NCI-H1105 (cell line): Measurements from ENCODE around the gene ZNF35.
"Not testable (repeated sequence)": the region's sequence is repeated elsewhere in the genome, so short reads cannot be mapped to it uniquely, and the experiment has no call there.

Source experiments
- DNase-seq: peaks from one replicate; lab custom pipeline; 2025; lab: John Stamatoyannopoulos, UW

Gene ZNF35

GRCh38 chr3:44648564-44649229 lies at the start of gene ZNF35:
ZNF35 (plus strand) TSS chr3:44648732; CDS start chr3:44651068, 2,336 bp downstream.
- peak; percentile 58 for DNase-seq

DNA sequence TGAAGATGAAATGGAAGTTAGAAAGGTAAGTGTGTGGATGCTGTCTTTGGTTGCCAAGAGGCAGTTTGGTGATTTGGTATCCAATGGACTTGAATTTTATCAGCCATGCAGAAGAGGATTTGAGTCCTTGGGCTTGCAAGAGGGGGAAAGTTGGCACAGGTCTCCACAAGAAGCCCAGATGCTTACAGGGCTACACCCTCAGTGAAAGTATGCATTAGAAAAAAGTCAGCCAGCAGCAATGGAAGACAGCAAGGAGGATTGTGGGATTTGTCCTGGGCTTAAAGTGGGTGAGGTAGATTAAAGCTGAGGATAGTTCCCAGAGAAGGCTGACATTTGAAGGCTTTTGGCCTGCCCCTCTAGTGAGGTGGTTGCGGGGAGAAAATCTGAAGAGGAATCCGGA lies 46.8 kb upstream of the ZNF35 start:
- no peak for DNase-seq

GRCh38 chr3:44612678-44613077 lies 35.9 kb upstream of the ZNF35 start:
- DNase-seq, result no peak

GRCh38 chr3:44624749-44625480 lies 23.6 kb upstream of the ZNF35 start, which contains the start of gene ZNF197:
ZNF197 (plus strand) TSS chr3:44625036; CDS start chr3:44629155, 4,119 bp downstream.
- DNase-seq, result peak; percentile 80

GRCh38 chr3:44628716-44629115 lies 19.8 kb upstream of the ZNF35 start:
- no peak for DNase-seq

GRCh38 chr3:44632193-44632592 lies 16.3 kb upstream of the ZNF35 start:
- no peak for DNase-seq

GRCh38 chr3:44642337-44642736 lies 6.2 kb upstream of the ZNF35 start:
- no peak for DNase-seq

DNA sequence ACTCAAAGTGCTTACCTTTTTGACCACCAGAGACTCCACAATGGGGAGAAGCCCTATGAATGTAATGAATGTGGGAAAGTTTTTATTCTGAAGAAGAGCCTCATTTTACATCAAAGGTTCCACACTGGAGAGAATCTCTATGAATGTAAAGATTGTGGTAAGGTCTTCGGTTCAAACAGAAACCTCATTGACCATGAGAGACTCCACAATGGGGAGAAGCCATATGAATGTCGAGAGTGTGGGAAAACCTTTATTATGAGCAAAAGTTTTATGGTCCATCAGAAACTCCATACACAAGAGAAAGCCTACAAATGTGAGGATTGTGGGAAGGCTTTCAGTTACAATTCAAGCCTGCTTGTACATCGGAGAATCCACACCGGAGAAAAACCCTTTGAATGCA lies 5.5 kb upstream of the ZNF35 start:
- DNase-seq, result no peak

DNA sequence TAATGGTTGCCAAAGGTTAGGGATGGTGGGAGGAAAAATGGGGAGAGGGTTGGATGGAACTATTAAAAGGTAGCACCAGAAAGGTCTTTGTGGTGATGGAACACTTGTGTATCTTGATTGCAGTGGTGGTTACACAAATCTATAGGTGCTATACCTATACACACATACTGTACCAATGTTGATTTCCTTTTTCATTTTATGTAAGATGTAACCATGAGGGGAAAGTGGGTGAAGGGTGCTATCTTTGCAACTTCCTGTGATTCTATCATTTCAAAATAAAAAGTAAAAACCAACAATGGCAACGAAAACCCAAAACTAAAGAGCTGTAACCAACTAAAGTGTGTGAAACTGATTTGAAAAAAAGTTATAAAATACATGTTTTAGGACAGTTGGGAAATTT lies 761 bp upstream of the ZNF35 start:
- no peak for DNase-seq

DNA sequence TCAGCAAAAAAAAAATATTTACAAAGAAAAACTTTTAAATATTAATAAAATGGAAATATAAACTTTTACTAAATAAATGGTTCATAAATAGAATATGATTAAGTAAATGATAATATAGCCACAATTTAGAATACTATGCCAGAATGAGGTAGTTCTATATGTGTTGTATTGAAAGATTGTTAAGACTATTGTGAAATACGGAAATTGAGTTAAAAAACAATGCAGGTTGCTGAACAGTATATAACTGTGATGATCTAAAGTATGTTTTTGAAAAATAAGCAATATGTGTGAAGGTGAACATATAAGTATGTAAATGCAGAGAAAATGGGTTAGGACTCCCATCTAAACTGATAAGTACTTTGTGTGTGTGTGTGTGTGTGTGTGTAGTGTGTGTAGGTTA lies 1.2 kb downstream of the ZNF35 start:
- no peak for DNase-seq

GRCh38 chr3:44654039-44654438 lies 5.5 kb downstream of the ZNF35 start:
- DNase-seq, result no peak

DNA sequence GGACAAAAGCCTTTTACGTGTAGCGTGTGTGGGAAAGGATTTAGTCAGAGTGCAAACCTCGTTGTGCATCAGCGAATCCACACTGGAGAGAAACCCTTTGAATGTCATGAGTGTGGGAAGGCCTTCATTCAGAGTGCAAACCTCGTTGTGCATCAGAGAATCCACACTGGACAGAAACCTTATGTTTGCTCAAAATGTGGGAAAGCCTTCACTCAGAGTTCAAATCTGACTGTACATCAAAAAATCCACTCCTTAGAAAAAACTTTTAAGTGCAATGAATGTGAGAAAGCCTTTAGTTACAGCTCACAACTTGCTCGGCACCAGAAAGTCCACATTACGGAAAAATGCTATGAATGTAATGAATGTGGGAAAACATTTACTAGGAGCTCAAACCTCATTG lies 10.5 kb downstream of the ZNF35 start:
- DNase-seq, result no peak

DNA sequence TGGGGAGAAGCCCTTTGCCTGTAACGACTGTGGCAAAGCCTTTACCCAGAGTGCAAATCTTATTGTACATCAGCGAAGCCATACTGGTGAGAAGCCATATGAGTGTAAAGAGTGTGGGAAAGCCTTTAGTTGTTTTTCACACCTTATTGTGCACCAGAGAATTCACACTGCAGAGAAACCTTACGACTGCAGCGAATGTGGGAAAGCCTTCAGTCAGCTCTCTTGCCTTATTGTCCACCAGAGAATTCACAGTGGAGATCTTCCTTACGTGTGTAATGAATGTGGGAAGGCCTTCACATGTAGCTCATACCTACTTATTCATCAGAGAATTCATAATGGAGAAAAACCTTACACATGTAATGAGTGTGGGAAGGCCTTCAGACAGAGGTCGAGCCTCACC lies 10.9 kb downstream of the ZNF35 start:
- DNase-seq, result no peak

GRCh38 chr3:44661189-44661588 lies 12.7 kb downstream of the ZNF35 start:
- no peak for DNase-seq

- DNase-seq, result no peak
Observed at GRCh38 chr3:44665173-44665572, 16.6 kb downstream of the ZNF35 start.

DNA sequence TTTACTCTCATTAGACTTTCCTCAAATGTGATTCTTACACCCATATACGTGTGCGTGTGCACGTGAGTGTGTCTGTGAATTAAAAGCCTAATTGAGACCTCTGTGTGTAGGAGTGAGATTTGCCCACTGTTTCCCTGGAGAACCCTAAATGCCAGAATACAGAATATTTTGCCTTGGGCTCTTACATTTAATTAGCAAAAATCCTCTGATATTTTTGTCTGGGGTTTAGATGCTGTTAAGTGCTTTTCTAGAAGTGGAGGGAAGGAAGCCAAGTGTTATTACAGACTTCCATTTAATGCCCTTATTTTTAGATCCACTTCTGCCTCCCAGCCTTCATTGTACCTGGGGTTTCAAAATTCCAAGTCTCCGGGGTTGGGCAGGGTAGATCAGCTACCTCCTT lies 17.8 kb downstream of the ZNF35 start:
- DNase-seq, result no peak

GRCh38 chr3:44669760-44670159 lies 21.2 kb downstream of the ZNF35 start:
- DNase-seq, result no peak

DNA sequence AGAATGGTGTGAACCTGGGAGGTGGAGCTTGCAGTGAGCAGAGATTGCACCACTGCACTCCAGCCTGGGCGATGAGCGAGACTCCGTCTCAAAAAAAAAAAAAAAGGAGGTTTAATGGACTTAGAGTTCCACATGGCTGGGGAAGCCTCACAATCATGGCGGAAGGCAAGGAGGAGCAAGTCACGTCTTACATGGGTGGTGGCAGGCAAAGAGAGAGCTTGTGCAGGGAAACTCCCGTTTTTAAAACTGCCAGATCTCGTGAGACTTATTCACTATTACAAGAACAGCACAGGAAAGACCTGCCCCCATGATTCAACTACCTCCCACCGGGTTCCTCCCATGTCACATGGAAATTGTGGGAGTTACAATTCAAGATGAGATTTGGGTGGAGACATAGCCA lies 24.9 kb downstream of the ZNF35 start:
- not testable (repeated sequence) for DNase-seq

- no peak for DNase-seq
Observed at GRCh38 chr3:44674211-44674610, 25.7 kb downstream of the ZNF35 start.

DNA sequence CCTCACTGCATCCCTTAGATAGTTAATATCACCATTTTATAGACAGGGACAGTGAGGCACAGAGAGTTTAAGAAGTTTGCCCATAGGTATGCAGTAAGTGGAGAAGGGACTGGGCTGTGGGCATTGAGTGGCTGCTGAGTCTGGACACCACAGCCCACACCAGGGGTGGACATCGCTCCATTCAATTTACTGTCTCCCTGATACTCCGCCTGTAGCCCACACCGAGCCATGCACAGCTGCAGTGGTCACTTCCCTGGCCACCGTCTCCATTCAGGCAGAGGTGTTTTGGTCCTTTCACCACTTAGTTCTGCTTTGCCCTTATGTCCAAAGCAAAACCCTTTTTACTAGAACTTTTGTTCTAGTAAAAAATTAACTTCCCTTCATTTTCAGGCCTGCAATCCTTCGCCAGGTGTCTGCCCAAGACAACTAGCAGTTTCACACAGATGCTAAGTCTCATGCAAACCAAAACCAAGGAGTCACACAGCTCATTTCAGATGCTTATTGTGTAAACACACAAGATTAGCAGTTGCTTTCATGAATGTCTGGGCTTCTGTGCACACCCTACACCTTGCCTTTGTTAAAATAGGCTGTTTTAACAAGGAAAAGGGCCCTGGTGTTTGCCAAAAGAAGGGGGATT lies 30.1 kb downstream of the ZNF35 start:
- DNase-seq, result no peak

DNA sequence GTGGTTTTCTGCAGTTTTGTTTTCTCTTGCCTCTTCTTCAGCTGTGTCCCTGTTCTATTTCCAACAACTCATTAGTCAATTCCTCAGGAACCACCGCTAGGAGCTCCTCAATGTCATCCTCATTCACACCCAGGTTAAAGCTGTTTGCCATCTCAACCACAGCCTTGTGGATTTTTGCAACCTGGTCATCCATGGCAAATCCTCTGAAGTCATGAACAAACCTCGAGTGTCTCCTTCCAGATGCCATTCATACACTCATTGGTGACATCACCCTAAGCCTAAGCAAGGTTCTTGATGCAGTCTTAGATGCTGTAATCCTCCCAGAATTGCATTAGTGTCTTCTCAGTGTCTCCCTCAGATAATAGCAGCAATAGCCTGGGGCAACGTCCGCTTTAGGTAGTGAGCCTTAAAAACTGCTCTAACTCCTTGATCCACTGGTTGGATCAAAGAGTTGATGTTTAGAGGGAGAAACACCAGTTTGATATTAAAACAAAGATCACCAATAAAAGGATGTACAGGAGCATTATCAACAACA lies 32.5 kb downstream of the ZNF35 start:
- DNase-seq, result no peak

DNA sequence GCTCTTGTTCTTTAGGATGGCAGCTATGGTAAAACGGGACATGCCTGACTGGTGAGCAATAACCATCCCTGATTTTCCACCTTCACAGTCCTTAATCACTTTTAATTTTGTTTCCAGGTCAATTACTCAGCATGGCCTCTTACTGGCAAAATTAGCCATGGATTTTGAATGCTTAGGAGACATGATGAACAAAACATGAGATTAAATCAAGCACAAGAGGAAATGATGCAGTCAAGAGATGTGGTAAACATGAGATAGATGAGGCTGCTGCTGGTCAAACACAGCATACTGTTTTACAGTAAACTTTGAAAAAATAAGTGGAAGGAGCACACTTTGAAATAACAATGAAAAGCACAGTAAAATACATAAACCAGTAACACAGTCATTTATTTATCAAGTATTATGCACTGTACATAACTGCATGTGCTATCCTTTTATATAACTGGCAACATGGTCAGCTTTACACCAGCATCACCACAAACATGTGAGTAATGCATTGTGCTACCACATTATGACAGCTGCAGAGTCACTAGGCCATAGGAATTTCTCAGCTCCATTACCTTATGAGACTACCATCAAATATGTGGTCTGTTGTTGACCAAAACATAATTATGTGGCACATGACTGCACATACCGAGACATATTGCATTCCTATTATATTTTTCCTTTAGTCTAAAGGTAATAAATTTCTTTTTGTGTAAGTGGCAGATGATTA lies 33.8 kb downstream of the ZNF35 start:
- DNase-seq, result no peak
